ENCODE measurements around the gene ZC3HAV1L. TPM values are rescaled to one million over a fixed set of nuclear protein-coding genes. Genes with fewer than 3 reads are reported as not detected.

Gene ZC3HAV1L
- total and polyA plus RNA-seq, 10 of the 15 experiments (the other 5 are each of a cell fraction or from before 2014, with no cell fraction given), result 0.09 to 16.3 (median 4.9) TPM

DNA sequence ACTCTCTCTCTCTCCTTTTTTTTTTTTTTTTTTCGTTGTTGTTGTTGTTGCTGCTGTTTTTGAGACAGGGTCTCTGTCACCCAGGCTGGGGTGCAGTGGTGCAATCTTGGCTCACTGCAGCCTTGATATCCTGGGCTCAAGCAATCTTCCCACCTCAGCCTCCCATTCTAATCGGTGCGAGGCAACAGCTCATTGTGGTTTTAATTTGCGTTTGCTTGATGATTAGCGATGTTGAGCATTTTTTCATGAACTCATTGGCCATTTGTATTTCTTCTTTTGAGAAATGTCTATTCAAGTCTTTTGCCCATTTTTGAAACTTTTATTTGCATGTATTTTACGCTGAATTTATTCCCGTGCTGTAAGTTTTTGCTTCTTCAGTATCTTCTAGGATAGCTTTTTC, 13.3 kb upstream of the ZC3HAV1L start:
- no TSS peak for BruUV-seq (replicated peaks)
- FAIRE-seq (no peak), ATAC-seq (no peak), DNase-seq (ENCODE audit: low read depth, low spot score) (no peak)
- H3K27ac ChIP-seq (ENCODE audit: control insufficient read depth, insufficient read depth), result no peak overlapping the region
- H3K4me1 ChIP-seq (ENCODE audit: control insufficient read depth, insufficient read depth, low read length), result peaks cover 4% of the 10 kb centered on the region; the same call in 1 of the 2 replicates
- TF ChIP-seq BHLHE40 (IDR thresholded peaks at IDR 0.05; ENCODE audit: borderline replicate concordance in 1 of 2, low read depth in 2 of 2, low read length in 1 of 2), result no peak
- TF ChIP-seq FOXK2 (IDR thresholded peaks at IDR 0.05), result no peak
- no peak for TF ChIP-seq MEF2A (IDR thresholded peaks at IDR 0.05; ENCODE audit: insufficient read depth, low read depth, low read length)
- TF ChIP-seq TARDBP (IDR thresholded peaks at IDR 0.05; ENCODE audit: borderline replicate concordance), result no peak
- TF ChIP-seq, protein P1, sequence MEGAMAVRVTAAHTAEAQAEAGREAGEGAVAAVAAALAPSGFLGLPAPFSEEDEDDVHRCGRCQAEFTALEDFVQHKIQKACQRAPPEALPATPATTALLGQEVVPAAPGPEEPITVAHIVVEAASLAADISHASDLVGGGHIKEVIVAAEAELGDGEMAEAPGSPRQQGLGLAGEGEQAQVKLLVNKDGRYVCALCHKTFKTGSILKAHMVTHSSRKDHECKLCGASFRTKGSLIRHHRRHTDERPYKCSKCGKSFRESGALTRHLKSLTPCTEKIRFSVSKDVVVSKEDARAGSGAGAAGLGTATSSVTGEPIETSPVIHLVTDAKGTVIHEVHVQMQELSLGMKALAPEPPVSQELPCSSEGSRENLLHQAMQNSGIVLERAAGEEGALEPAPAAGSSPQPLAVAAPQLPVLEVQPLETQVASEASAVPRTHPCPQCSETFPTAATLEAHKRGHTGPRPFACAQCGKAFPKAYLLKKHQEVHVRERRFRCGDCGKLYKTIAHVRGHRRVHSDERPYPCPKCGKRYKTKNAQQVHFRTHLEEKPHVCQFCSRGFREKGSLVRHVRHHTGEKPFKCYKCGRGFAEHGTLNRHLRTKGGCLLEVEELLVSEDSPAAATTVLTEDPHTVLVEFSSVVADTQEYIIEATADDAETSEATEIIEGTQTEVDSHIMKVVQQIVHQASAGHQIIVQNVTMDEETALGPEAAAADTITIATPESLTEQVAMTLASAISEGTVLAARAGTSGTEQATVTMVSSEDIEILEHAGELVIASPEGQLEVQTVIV (IDR thresholded peaks at IDR 0.05; ENCODE audit: borderline replicate concordance, partially characterized antibody), result no peak
- no peak for TF ChIP-seq ZNF274 (IDR thresholded peaks at IDR 0.05; ENCODE audit: insufficient read depth, insufficient read length)
- no peak for TF ChIP-seq SMC3 (IDR thresholded peaks at IDR 0.05; ENCODE audit: borderline replicate concordance, low read length)
- TF ChIP-seq POLR2AphosphoS2 (IDR thresholded peaks at IDR 0.05; ENCODE audit: low read depth, low read length), result no peak
- TF ChIP-seq POU2F2 (IDR thresholded peaks at IDR 0.05; ENCODE audit: borderline replicate concordance, low read depth, low read length), result no peak
- no peak for TF ChIP-seq SMAD5 (IDR thresholded peaks at IDR 0.05; ENCODE audit: low read depth)
- no peak overlapping the region for H3K9ac ChIP-seq (ENCODE audit: control insufficient read depth, insufficient read depth, low read length)
- intact Hi-C loops (cut with micrococcal nuclease; ENCODE audit: unreplicated experiment), result no loop called here
- no peak overlapping the region for H3K4me2 ChIP-seq (ENCODE audit: control insufficient read depth, insufficient read depth)
- 92% methylated on average over 6 of the region's 7 CpGs for WGBS (ENCODE audit: insufficient coverage, insufficient replicate concordance, low lambda C conversion rate, missing lambda C conversion rate)
- no peaks in the 10 kb centered on the region for H3K79me2 ChIP-seq (ENCODE audit: control insufficient read depth, insufficient read depth, low read length)
- ChIA-PET POLR2A (interaction anchor here (0.5 kb wide), 1 partner anchor 394 kb away, joined by 3 read pairs; no protein-coding TSS in a partner anchor), SMC1A (ENCODE audit: uncharacterized antibody, unreplicated experiment) (interaction anchor here (2.1 kb wide), 1 partner anchor 12 kb away, joined by 5 read pairs; no protein-coding TSS in a partner anchor), CTCF (interaction anchor here (3.2 kb wide), 1 partner anchor 26 kb away, joined by 13 read pairs; no protein-coding TSS in a partner anchor), RAD21 (ENCODE audit: unreplicated experiment) (interaction anchor here (0.7 kb wide), 1 partner anchor 1827 kb away, joined by 6 read pairs; no protein-coding TSS in a partner anchor)
- H3K27me3 ChIP-seq (replicated peaks in 1 of 2; ENCODE audit: control insufficient read depth in 2 of 2, insufficient read depth in 2 of 2, low read length in 1 of 2), result no peaks in the 10 kb centered on the region
- no peak overlapping the region for H3K4me3 ChIP-seq
- H3K9me3 ChIP-seq (replicated peaks; ENCODE audit: control insufficient read depth, insufficient read depth, low read length), result no peaks in the 10 kb centered on the region
- peaks cover 11 to 36% of the 10 kb centered on the region in 2 experiments for H3K36me3 ChIP-seq (ENCODE audit: control insufficient read depth in 2 of 2, insufficient read depth in 2 of 2, low read length in 1 of 2)
- in situ Hi-C loops (cut with MboI), result no loop called here
- no peaks in the 10 kb centered on the region for H4K20me1 ChIP-seq (ENCODE audit: control insufficient read depth, insufficient read depth)
- no peak overlapping the region for H2AFZ ChIP-seq (ENCODE audit: control insufficient read depth, low read depth, low read length)
